Fibroblast of lung (primary cell): ENCODE measurements around the gene ACTG1. TPM values are rescaled to one million over a fixed set of nuclear protein-coding genes. Genes with fewer than 3 reads are reported as not detected.

ENCODE experiments used
- DNase-seq, 2 donors: peaks; one replicate each; pipeline versions ENCODE4 v3.0.0 to v3.0.0-alpha.2; 2010; ENCODE audit warnings: low read depth in 2 of 2
- H2AFZ ChIP-seq: 2 replicates; pipeline ENCODE4 v1.5.1; 2012; ENCODE audit warnings: low read length, control low read depth, inconsistent platforms
- H3K27ac ChIP-seq: 2 replicates; pipeline ENCODE4 v1.5.1; 2011; ENCODE audit warnings: low read length, control low read depth; ENCODE audit not compliant: insufficient read depth
- H3K27me3 ChIP-seq: 2 replicates; pipeline ENCODE4 v1.5.1; 2011; ENCODE audit warnings: mild to moderate bottlenecking, low read length; ENCODE audit not compliant: control insufficient read depth, insufficient read depth
- H3K36me3 ChIP-seq: 2 replicates; pipeline ENCODE4 v1.5.1; 2011; ENCODE audit warnings: low read length; ENCODE audit not compliant: control insufficient read depth, insufficient read depth
- H3K4me1 ChIP-seq: 2 replicates; pipeline ENCODE4 v1.5.1; 2011; ENCODE audit warnings: low read length; ENCODE audit not compliant: control insufficient read depth, insufficient read depth; ENCODE audit errors: extremely low read depth
- H3K4me2 ChIP-seq: 2 replicates; pipeline ENCODE4 v1.5.1; 2011; ENCODE audit warnings: low read length, control low read depth; ENCODE audit not compliant: insufficient read depth; ENCODE audit errors: extremely low read depth
- H3K4me3 ChIP-seq, 4 experiments: fragments of 200-600 bp in 1 of 4; sonication (generic) in 1 of 4; replicated peaks in 1 of 4; 2 replicates each; pipeline ENCODE4 v1.5.1; 2011 to 2016; ENCODE audit warnings: low read length in 4 of 4, low read depth in 3 of 4, mild to moderate bottlenecking in 3 of 4, control low read depth in 2 of 4, inconsistent platforms in 1 of 4, mixed read lengths in 1 of 4; ENCODE audit not compliant: insufficient read depth in 1 of 4; ENCODE audit errors: control extremely low read depth in 1 of 4
- H3K79me2 ChIP-seq: 2 replicates; pipeline ENCODE4 v1.5.1; 2012; ENCODE audit warnings: mild to moderate bottlenecking, low read length, inconsistent platforms; ENCODE audit not compliant: control insufficient read depth, insufficient read depth
- H3K9ac ChIP-seq: 2 replicates; pipeline ENCODE4 v1.5.1; 2011; ENCODE audit warnings: mild to moderate bottlenecking, low read length, control low read depth; ENCODE audit not compliant: insufficient read depth
- H3K9me3 ChIP-seq: 2 replicates; pipeline ENCODE4 v1.5.1; 2012; ENCODE audit warnings: low read depth, low read length; ENCODE audit not compliant: control insufficient read depth, insufficient read depth
- H4K20me1 ChIP-seq: 2 replicates; pipeline ENCODE4 v1.5.1; 2011; ENCODE audit warnings: low read length; ENCODE audit not compliant: control insufficient read depth, insufficient read depth; ENCODE audit errors: extremely low read depth
- CTCF ChIP-seq, 2 donors: IDR thresholded peaks in 1 of 2; conservative IDR thresholded peaks in 1 of 2; 1 replicate in 1 of 2; 2 replicates in 1 of 2; pipeline ENCODE4 v1.5.1; 2011 to 2012; ENCODE audit warnings: low read length in 2 of 2, control low read depth in 1 of 2, inconsistent platforms in 1 of 2, low read depth in 1 of 2, mild to moderate bottlenecking in 1 of 2
- EZH2 ChIP-seq: IDR thresholded peaks from 2 replicates; pipeline ENCODE4 v1.5.1; 2012; ENCODE audit warnings: low read length, control low read depth, mild to moderate bottlenecking; ENCODE audit errors: missing control alignments
- polyA plus RNA-seq, 2 donors: library from polyadenylated mRNA; depleted of rRNA in 1 of 2; stranded (reverse) in 1 of 2; unstranded in 1 of 2; fragments of >200 nt; gene quantifications; 2 replicates each; pipeline ENCODE4 v1.2.1, GENCODE V29; 2011 to 2012; ENCODE audit warnings: missing spikeins in 1 of 2
- total RNA-seq: library from RNA; depleted of rRNA; stranded (reverse); fragments of >200 nt; gene quantifications from 2 replicates; pipeline ENCODE4 v1.2.1, GENCODE V29; 2014

ACTG1 gene
- total and polyA plus RNA-seq, 2 donors (not counting 1 experiment from before 2014, with no cell fraction given): 5,538 to 8,446 TPM

GRCh38 chr17:81491181-81491581 lies 21.4 kb downstream of the ACTG1 start:
- no peak overlapping the region for H3K4me2 ChIP-seq
- H3K9ac ChIP-seq: no peak overlapping the region
- H2AFZ ChIP-seq: no peak overlapping the region
- H3K9me3 ChIP-seq: no peaks in the 10 kb centered on the region
- DNase-seq: no peak
- H3K27me3 ChIP-seq: peaks cover 8% of the 10 kb centered on the region
- no peak overlapping the region for H3K4me3 ChIP-seq
- no peak overlapping the region for H3K27ac ChIP-seq
- TF ChIP-seq EZH2 (no peak), CTCF (conservative IDR thresholded peaks at IDR 0.05 in 1 of 2, IDR thresholded peaks at IDR 0.05 in 1 of 2; ENCODE audit: low read depth in 1 of 2, low read length in 2 of 2) (no peak)
- no peaks in the 10 kb centered on the region for H4K20me1 ChIP-seq
- peaks cover 3% of the 10 kb centered on the region for H3K4me1 ChIP-seq
- H3K79me2 ChIP-seq: no peaks in the 10 kb centered on the region
- H3K36me3 ChIP-seq: no peaks in the 10 kb centered on the region

GRCh38 chr17:81489998-81490992 lies 22.3 kb downstream of the ACTG1 start:
- DNase-seq: no peak
- no peak overlapping the region for H3K9ac ChIP-seq
- peaks cover 3% of the 10 kb centered on the region for H3K4me1 ChIP-seq
- no peak overlapping the region for H3K27ac ChIP-seq
- H3K36me3 ChIP-seq: no peaks in the 10 kb centered on the region
- TF ChIP-seq EZH2: no peak
- no peaks in the 10 kb centered on the region for H4K20me1 ChIP-seq
- H3K4me3 ChIP-seq: no peak overlapping the region
- no peak overlapping the region for H2AFZ ChIP-seq
- no peaks in the 10 kb centered on the region for H3K9me3 ChIP-seq
- no peaks in the 10 kb centered on the region for H3K79me2 ChIP-seq
- H3K27me3 ChIP-seq: peaks cover 8% of the 10 kb centered on the region
- H3K4me2 ChIP-seq: no peak overlapping the region

- H3K79me2 ChIP-seq: no peaks in the 10 kb centered on the region
- no peak overlapping the region for H3K9ac ChIP-seq
- peaks cover 8% of the 10 kb centered on the region for H3K27me3 ChIP-seq
- DNase-seq: no peak
- H3K4me1 ChIP-seq: peaks cover 3% of the 10 kb centered on the region
- no peak overlapping the region for H3K4me2 ChIP-seq
- no peaks in the 10 kb centered on the region for H4K20me1 ChIP-seq
- no peak for TF ChIP-seq EZH2
- H3K9me3 ChIP-seq: no peaks in the 10 kb centered on the region
- no peak overlapping the region for H3K4me3 ChIP-seq
- H3K36me3 ChIP-seq: no peaks in the 10 kb centered on the region
- no peak overlapping the region for H3K27ac ChIP-seq
- H2AFZ ChIP-seq: no peak overlapping the region
These were observed 23.3 kb downstream of the ACTG1 start for GRCh38 chr17:81489012-81489997.
